NCI-H2196 (cell line): Measurements from ENCODE around the gene DDX39A.
"Not testable (repeated sequence)": the region's sequence is repeated elsewhere in the genome, so short reads cannot be mapped to it uniquely, and the experiment has no call there.

Experiments
- DNase-seq: peaks from one replicate; lab custom pipeline; 2025; ENCODE audit not compliant: unreplicated experiment; lab: John Stamatoyannopoulos, UW

The DDX39A gene

GRCh38 chr19:14409146-14410023 is 9.8 kb downstream of the DDX39A start:
- DNase-seq: no peak

- no peak for DNase-seq
These were observed 10.5 kb downstream of the DDX39A start for GRCh38 chr19:14408491-14409145.

DNA sequence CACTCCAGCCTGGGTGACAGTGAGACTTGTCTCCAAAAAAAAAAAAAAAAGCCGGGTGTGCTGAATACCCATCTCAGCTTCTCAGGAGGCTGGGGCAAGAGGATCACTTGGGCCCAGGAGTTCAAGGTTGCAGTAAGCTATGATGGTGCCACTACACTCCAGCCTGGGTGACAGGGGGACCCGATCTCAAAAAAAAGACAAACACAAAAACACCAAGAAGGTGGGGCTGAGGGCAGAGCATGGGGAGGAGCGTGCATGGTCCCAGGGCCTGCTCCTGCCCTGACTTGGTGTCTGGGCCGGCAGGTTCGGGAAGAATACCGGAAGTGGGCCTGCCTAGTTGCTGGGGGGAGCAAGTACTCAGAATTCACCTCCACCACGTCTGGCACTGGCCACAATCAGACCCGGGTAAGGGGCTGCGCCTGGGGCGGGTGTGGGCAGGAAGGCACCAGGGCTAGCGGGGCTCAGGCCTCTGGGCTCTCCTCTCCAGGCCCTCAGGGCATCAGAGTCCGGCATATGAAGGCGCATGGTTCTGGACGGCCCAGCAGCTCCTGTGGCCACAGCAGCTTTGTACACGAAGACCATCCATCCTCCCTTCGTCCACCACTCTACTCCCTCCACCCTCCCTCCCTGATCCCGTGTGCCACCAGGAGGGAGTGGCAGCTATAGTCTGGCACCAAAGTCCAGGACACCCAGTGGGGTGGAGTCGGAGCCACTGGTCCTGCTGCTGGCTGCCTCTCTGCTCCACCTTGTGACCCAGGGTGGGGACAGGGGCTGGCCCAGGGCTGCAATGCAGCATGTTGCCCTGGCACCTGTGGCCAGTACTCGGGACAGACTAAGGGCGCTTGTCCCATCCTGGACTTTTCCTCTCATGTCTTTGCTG is 11.3 kb downstream of the DDX39A start:
- DNase-seq: no peak

DNA sequence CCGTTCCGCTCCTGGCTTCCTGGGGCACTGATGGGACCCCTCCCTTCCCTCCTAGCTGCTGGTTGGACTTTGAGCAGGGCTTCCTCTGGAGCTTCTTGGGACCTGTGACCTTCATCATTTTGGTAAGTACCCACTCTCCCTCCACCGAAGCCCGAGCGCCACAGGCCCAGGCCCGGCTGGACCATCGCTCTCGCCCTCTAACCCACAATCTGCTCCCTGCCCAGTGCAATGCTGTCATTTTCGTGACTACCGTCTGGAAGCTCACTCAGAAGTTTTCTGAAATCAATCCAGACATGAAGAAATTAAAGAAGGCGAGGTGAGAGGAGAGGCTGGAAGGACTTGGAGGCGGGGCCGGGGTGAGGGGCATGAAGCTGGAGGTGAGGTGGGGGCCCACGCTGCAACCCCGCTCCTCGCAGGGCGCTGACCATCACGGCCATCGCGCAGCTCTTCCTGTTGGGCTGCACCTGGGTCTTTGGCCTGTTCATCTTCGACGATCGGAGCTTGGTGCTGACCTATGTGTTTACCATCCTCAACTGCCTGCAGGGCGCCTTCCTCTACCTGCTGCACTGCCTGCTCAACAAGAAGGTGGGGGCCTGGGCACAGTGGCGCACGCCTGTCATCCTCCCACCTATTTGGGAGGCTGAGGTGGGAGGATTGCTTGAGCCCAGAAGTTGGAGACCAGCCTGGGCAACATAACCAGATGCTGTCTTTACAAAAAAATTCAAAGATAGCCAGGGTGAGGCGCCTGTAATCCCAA is 12.3 kb downstream of the DDX39A start:
- DNase-seq: no peak

- DNase-seq: peak; percentile 93
These were observed 13.1 kb downstream of the DDX39A start for GRCh38 chr19:14405758-14406644.

DNA sequence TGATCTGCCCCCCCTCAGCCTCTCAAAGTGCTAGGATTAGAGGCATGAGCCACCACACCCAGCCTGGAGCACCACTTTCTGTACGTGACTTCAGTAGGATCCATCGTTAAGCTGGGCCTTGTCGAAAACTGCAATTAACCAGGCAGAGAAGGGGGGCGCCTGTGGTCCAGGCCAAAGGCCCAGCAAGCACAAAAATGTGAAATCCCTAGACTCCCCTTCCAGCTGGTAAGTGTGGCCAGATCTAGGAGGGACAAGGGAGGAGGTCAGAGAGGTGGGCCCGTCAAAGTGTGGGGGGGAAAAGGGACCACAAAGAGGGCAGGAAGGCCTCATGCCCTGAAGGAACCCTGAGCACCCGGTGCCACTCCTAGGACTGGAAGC is 13.8 kb downstream of the DDX39A start:
- DNase-seq: no peak

GRCh38 chr19:14404312-14404711 is 14.8 kb downstream of the DDX39A start:
- peak; percentile 76 for DNase-seq

DNA sequence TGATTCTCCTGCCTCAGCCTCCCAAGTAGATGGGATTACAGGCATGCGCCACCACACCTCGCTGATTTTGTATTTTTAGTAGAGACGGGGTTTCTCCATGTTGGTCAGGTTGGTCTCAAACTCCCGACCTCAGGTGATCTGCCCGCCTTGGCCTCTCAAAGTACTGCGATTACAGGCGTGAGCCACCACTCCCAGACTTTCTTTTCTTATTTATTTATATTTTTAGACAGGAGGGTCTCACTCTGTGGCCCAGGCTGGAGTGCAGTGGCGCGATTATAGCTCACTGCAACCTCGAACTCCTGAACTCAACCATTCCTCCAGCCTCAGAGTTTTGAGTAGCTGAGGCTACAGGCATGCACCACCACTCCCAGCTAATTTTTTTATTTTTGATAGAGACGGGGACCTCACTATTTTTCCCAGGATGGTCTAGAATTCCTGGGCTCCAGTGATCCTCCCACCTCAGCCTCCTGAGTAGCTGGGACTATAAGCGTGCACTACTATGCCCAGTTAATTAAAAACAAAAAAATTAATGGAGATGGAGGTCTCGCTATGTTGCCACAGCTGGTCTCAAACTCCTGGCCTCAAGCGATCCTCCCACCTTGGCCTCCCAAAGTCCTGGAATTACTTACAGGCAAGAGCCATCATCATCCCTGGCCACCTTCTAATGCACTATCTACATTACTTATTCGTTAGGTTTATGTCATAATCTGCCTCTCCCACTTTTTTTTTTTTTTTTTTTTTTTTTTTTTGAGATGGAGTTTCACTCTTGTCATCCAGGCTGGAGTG is 15.8 kb downstream of the DDX39A start:
- not testable (repeated sequence) for DNase-seq

DNA sequence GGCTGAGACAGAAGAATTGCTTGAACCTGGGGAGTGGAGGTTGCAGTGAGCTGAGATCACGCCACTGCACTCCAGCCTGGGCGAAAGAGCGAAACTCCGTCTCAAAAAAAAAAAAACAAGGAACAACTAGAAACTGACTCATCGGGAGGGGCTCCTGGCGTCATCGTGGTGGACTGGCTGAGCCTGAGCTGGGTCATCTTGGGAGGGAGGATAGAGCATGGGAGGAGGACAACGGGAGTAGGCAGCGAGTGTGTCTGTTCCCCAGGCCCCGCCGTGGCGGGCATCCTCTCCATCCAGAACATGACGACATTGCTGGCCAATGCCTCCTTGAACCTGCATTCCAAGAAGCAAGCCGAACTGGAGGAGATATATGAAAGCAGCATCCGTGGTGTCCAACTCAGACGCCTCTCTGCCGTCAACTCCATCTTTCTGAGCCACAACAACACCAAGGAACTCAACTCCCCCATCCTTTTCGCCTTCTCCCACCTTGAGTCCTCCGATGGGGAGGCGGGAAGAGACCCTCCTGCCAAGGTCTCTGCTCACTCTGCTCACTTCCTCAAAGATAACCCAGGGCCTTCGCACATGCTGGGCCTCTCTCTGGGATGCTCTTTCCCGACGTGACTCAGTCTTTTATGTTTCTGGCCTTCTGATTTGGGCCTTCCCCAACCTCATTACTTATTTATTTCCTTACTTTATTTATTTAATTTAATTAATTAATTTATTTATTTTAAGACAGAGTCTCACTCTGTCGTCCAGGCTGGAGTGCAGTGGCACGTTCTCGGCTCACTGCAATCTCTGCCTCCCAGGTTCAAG is 16.6 kb downstream of the DDX39A start:
- no peak for DNase-seq

DNA sequence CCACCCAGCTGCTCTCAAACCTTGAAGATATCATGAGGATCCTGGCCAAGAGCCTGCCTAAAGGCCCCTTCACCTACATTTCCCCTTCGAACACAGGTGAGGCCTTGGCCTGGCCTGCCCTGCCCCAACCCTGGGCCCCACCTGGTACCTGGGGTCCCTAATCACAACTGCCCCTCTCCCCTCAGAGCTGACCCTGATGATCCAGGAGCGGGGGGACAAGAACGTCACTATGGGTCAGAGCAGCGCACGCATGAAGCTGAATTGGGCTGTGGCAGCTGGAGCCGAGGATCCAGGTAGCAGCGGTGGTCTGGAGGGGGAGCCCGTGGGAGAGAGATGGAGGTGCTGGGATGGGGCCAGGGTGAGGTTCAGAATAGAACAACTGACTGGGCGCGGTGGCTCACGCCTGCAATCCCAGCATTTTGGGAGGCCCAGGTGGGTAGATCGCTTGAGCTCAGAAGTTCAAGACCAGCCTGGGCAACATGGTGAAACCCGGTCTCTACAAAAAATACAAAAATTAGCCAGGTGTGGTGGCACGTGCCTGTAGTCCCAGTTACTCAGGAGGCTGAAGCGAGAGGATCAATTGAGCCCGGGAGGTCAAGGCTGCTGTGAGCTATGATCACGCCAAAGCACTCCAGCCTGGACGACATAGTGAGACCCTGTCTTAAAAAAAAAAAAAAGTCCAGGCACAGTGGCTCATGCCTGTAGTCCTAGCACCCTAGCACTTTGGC is 17.5 kb downstream of the DDX39A start:
- no peak for DNase-seq

DNA sequence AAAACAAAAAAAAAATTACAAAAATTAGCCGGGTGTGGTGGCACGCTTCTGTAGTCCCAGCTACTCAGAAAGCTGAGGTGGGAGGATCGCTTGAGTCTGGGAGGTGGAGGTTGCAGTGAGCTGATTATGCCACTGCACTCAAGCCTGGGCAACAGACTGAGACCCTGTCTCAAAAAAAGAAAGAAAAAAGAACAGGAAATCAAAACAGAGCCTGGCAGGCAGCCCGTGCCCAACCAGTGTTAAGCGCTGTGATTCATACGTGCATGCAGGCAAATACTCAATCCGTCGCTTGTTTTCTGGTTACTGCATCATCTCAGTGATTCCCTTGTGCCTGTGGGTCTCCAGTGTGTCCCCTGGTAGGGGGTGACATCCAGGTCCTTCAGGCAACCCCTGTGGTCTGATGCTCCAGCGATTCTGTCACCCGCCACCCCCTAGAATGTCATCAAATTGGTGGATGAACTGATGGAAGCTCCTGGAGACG is 18.1 kb downstream of the DDX39A start:
- DNase-seq: no peak

- DNase-seq: not testable (repeated sequence)
These were observed 22.0 kb downstream of the DDX39A start for GRCh38 chr19:14397168-14397567.

GRCh38 chr19:14396730-14397129 is 22.4 kb downstream of the DDX39A start:
- DNase-seq: not testable (repeated sequence)

GRCh38 chr19:14395710-14396336 is 23.3 kb downstream of the DDX39A start:
- no peak for DNase-seq

DNA sequence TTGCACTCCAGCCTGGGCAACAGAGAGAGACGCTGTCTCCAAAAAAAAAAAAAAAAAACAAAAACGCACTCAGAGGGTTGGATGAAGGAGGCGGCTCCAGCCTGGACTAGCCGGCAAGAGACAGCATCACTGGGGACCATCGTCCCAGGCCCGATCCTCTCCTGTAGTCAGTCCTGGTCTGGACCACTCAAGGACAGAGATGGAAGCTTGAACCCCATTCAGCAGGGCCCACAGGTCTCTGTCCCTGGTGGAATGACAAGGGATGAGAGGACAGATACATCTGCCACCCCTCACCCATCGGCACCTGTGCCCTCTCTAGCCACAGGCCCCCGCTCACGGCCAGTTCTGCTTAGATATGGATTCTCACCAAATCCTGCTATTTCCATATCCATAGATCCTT is 23.9 kb downstream of the DDX39A start:
- no peak for DNase-seq

DNA sequence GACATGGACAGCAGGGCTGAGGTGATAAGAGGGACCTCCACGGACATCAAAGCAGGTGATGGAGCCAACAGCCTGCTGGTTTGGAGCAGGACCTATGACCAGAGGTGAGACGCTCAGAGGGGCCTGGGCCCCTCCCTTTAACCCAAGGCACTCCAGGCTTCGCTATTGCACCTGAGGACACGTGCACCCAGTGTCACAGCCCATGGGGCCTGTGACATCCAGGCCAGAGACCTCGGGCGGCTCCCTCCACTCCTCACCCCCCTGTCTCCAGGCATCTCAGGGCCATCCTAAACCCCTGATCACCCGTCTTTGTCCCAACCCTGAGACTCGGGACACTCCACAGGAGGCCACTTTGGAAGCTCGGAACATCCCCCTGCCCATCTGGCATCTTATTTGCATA is 25.0 kb downstream of the DDX39A start:
- DNase-seq: no peak

- no peak for DNase-seq
These were observed 25.8 kb downstream of the DDX39A start for GRCh38 chr19:14393329-14393728.
